GM21367 (cell line): ENCODE results near the gene RET.

Experiments
- ATAC-seq: cut with Tn5 transposase; IDR thresholded peaks from one replicate; pipeline ENCODE4 v1.9.1; 2021; ENCODE audit not compliant: unreplicated experiment

Gene RET

DNA sequence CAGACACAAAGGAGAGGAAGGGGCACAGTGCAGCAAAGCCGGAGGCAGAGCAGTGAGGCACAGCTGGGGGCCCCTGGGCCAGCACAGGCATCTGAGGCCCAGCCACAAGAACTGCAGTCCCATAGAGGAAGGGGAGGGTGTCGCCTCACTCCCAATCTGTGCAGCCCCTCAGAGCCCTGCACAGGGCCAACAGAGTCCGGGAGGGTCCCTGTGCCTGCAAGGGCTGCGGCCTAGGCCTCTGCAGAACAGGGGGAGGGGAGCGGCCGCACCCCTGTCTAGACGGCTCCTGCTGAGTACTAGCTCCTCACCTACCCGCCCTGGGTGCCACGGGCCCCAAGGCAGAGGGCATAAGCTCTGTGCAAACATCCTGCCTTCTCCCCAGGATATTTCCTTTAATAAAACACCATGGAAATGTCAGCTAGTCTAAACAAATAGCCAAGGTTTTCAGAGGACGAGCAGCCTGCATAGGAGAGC lies 32.4 kb upstream of the RET start:
- no peak for ATAC-seq

DNA sequence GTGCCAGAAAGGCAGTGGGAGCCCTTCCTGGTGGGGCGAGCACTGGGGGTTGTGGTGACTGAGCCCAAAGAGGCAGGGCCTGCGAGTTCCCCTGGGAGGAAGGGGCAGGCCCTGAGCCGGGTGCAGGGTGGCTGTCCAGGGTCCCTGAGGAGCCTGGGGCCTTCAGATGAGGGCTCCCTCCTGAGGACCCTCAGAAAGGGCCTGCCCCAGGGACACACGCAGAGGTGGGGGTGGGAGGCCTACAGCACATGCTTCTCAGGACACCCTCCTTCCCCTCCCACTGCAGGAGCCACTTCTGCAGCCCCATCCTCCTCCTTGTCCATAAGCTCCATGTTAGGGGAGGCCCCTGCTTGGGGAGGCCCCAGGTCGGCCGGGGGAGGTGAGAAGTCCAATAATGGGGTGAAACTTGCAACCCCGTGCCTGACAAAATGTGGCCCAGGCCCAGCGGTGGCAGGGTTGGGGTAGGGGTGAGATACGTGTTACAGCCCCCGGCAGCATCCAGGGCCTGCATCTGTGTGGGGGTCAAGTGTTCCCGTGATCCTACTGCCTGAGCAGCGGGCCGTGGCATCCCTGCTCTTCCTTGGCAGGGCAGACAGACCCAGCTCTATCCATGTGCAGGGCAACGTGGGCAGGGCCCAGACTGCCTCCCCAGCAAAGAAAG lies 31.8 kb upstream of the RET start:
- no peak for ATAC-seq

DNA sequence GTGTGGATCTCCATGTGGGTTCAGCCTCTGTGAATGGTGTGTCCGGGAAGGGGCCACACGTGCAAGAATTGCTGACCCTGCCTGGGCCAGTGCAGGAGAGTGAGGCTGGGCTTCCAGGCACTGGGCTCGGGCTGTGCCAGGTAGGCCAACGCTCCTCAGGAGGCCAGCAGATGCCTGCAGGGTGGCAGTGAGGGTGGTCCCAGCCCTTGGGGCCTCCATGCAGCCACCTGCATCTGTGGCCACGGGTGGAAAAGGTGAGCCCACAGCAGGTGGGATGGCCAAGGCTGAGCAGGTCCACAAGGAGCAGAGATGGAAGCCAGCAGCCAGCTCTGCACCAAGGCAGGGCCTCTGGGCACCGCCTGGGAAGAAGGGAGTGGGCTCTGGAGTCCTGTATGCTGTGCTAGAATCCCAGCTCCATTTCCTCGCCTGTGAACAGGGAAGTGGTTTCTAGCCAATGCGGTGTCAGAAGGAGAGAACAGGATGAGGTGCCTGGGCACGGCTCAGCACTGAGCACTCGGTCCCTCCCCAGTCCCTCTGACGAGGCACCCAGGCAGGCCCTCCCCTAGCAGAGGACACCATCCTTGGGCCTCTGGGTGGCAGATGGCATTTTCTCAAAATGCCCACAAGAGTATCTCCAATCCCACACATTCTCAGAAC lies 31.1 kb upstream of the RET start:
- ATAC-seq: no peak

DNA sequence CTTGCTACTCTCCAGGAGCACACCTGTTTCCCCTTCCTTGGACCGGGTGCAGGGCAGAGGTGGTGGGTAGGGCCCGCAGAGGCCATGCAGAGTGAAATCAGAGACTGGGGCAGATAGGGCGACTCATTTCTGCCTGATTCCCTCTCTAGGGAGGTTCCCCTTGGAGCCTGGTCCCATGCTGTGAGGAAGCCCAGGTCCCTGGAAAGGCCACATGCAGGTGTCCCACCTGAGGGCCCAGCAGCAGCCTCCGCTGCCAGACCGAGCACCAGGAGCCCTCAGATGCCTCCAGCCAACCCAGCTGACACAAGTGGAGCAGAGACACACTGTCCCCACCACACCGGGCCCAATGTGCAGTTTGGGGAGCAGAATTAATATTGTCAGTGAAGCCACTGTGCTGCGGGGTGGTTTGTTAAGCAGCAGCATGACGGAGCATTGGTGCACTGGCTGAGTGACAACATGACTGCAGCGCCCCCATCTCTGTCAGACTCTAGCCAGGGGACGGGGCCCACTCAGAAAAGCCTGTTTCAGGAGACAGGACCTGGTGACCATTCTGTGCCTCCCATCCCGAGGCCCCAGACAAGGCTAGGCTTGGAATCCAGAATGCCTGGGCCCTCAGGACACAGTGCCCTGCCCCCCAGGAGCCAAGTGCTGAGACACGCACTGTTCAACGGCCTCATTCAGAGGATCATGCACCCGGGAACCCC lies 30.4 kb upstream of the RET start:
- ATAC-seq: no peak

DNA sequence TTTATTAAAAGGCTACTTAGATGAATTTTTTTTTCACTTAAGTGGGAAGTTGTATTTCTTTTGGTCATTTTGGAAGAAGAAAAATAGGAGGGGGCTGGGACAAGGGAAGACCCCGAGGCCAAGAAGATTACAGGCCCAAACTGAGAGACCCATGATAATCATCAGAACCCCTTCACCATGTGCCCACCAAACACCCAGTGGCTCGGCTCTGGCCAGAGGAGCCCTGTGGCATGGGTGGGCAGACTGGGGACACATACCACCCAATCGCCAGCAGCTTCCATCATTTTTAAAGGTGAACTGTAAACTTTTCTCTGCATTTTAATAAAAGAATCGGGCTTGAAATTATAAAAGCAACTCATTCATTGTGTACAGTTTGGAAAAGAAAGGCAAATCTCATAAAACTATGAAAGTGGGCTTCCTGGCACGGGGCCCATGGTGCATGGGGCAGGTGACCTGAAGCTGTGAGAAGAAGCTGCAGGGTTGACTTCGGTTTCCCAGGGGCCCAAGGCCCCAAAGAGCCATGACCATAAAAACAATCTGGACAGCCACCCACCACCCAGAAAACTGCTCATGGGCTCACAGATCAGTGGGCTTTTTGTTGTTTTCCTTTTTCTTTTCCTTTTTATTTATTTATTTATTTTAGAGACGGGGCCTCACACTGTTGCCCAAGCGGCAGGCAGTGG lies 29.4 kb upstream of the RET start:
- no peak for ATAC-seq

DNA sequence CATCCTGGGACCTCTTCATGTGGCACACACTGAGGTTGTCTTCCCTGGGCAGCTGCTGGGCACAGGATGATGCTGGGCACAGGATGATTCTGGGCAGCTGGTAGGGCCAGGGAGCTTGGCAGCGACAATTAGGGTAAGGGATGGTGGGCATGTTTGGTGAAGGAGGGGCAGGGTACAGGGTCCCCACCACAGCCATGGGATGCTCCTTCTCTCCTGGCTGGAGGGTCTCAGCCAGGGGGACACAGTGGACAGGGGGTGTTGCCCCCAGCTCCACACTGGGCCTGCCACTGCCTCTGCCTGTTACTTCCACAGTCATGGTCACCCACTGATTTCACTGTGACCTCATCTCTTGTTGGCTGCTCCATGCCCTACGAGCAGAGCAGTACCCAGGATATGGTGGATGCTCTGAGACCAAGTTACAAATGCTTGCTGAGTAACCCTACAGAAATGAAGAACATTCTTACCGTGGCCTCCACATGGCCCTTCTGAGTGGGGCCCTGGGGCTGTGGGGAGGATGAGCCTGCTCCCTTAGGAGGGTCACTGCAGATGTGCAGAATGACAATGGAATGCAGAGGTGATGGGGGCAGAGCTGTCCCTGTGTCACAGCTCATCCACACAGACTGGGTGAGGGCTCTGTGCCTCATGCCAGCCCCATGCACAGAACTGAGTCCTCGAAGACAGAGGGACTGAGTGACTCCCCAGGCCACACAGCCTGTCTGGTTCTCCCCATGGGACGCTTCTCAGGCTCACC lies 28.4 kb upstream of the RET start:
- no peak for ATAC-seq

DNA sequence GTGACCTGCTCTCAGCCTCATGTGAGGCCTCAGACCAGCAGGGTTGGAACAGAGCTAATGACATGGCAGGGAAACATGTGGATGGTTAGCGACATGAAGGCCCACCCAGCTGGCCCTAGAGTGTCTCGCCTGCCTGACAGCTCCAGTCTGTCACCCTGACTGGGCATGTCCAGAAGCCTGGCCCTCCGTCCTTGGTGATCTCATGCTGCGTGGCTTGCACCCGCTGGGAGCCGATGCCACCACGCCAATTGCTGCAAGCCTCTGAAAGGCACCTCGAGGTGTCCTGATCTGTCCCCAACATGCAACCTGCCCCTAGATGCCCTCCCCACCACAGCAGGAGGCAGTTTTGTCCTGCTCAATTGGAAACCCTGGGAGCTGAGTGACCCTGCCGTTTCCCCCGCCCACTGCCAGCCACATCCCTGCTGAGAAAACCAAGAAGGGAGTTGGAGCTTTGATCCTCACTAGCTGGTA lies 27.8 kb upstream of the RET start:
- no peak for ATAC-seq

DNA sequence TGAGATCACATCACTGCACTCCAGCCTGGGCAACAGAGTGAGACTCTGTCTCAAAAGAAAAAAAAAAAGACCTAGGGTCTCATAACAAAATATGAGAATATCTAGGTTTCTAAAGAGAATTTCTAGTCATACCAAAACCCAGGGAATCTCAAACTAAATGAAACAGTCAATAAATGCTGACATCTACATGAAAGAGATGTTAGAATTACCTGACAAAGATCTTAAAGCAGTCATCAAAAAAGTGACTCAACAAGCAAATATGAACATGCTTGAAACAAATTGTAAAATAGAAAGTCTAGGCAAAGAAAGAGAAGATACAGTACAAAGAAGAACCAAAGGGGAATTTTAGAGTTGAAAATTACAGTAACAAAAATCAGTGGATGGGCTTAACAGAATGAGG lies 26.9 kb upstream of the RET start:
- ATAC-seq: no peak

DNA sequence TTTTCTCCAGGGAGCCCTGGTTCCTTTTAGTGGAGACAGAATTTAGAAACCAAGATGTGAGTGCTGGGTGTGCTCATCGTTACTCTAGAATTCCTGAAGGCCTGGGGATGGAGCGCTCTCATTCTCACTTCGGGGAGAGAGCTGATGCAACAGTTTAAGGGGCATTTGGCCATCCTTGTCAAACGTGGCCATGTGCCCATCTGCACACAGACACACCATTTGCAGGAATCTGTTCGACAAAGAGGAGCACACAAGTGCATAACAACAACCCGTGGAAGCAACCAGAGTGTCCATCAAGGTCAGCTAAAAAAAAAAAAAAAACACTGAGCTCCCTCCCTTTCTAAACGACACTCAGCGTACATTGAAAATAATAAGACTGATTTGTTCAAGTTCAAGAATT lies 23.0 kb upstream of the RET start:
- no peak for ATAC-seq

DNA sequence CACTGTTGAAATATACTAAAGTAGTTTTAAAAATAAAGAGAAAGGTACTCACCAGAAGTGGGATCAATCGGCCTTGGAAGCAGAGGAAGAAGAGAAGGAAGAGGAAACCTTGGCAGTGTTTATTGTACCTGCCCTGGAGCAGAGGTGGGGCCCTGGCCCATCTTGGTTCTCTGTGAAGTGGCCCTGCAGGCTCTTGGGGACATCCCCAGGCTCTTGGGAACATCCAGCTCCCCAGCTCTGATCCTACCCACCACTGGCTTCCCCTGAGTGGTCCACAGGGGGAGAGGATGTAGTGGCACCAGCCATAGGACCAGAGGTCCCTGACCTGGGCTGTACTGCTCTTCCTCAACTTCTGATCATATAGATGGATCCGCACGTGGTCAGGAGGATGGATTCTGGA lies 22.3 kb upstream of the RET start:
- ATAC-seq: no peak

DNA sequence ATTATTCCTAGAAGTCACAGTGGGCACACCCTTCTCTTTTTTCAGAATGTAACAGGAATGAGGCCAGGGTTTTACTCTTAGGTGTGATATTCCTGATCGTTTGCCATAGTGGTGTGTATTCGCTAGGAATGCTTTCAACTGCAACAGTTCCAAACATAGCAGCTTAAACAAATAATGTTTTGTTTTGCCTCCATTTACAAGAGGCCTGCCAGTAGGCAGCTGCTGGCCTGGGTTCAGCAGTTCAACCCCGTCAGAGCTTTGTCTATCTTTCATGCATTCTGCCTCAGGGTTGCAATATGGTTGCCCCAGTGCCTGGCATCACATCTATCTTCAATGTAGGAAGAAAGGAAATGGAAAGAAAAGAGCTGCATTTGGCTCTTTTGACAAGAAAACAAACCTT lies 21.7 kb upstream of the RET start:
- ATAC-seq: no peak

DNA sequence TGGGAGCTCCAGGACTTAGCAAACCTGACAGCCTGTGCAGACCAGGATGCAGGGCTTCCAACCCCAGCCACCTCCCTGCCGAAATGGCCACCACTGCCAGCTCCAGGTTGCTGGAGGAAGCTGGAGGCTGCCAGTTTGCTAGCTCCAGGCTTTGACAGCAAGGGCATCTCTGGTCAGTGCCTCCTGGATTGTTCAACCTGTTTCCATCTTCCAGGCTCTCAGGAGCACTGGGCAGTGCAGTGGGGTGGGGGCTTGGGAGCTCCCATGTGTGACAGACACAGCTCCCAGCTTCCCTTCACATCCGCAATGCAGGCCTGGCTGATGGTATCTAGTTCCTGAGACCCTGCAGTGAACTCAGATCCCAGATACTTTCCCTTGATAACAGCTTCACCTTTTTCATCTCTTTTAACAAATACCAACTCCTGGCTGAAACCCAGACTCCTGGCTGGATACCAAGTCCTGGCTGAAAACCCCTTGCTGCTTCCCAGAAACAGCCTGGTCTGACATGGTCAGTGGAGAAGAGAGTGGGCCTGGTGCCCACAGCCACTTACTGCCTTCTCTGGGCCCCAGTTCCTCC lies 20.8 kb upstream of the RET start:
- no peak for ATAC-seq

DNA sequence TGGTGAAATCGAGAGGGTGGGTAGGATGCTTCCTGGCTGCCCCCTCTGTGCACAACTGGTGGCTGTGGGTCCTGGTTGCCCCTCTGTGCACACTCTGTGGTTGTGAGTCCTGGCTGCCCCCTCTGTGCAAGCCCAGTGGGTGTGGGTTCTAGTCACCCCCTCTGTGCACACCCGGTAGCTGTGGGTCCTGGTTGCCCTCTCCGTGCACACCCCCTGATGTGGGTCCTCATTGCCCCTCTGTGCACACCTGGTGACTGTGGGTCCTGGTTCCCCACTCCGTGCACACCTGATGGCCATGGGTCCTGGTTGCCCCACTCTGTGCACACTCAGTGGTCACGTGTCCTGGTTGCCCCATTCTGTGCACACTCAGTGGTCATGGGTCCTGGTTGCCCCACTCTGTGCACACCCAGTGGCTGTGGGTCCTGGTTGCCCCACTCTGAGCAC lies 20.3 kb upstream of the RET start:
- no peak for ATAC-seq

DNA sequence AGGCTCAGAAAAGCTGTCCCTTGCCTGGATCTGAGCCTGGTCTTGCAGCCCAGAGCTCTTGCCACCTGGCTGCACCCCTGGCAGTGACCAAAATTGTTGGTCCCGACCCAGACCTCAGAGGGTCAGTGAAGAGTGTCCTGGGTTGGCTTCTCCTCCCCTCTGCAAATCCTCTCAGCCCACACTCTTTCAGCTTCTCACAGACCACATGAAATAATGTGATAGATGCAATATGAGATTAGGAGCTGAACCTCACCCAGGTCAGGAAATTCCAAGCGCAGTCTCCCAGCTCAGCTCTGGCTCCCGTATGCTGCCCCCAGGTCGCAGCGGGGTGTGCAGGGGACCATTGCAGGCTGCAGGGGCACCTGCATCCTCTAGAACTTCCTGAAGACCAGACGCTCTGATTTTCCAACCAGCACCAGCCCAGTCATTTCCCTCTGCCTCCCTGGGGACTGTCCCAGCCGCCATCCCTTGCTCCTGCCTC lies 19.6 kb upstream of the RET start:
- ATAC-seq: no peak

DNA sequence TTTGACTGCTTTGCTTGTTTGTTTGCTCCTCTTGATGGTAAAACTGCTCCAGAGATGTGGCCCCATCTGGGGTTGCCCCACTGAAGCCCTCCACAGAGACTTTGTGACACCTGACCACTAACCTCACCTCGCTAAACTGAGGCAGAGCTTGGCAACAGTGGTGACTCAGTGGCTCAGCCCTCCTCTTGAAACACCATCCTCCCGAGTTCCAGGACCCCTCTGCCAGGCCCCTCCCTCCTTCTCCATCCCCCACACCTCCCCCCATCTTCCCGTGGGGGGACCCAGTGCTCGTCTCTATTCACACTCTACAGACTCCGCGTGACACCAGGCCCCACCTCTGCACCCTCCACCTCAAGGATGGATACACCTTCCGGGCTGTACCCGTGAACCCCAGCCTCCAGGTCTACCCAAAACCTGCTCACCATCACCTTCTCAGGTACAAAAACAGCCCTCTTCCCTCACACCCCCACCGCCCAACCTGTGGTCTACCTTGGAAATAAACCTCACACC lies 19.0 kb upstream of the RET start:
- no peak for ATAC-seq

DNA sequence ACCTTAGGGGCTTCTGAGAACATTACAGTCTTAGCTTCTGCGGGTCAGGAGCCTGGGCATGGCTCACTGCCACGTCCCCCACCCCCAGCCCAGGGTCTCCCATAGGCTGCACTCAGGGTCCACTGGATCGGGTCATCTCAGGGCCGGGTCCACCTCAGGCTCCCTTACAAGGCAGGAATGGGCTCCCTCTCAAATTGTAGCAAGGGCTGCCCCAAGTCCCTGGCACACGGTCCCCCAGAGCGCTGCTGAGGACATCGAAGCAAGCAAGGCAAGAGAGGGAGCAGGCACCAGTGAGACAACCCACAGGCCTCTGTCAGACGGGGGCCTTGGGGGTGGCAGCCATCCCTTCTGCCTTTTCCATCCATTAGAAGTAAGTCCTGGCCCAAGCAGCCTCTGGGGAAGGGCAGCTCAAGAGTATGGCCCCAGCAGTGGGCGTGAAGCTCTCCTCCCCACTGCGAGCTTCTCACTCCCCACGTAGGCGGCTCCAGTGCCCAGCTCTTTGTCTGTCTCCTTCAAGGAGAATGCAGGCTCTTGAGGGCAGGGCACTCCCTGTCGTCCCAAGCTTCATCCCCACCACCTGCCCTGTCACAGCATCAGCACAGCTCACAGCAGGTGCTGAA lies 18.0 kb upstream of the RET start:
- no peak for ATAC-seq

DNA sequence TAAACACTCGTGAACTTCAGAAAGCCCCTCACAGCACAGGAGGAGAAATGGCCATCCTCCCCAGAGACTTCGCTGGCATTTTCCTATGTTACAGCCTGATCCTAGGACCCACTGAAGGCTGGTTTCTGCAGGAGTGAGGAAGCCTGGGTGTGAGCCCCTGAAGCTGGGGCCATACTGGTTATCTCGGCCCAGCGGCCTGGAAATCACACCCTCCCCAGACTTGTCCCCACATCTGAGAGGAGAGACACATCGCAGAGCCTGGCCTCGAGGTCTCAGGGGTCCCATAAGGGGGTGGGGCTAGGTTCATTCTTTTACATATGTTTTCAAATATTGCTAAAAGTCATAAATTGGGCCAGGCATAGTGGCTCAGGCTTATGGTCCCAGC lies 17.5 kb upstream of the RET start:
- ATAC-seq: no peak

DNA sequence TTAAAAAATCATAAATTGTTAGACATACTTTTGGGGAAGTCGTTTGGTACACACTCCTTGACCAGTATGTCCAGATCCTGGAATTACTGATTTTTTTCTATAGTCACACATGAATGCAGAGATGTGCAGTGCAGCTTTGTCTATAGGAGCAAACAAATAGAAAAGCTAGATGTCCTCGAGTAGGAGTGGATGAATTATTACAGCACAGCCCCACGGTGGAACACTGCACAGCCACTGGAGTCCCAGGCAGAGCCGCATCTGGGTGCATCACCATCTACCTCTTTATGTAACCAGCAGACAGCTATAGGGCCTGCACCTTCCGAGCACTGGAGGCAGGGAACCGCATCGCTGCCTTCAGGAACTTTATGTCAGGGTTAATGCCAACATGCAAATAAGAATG lies 17.0 kb upstream of the RET start:
- no peak for ATAC-seq

DNA sequence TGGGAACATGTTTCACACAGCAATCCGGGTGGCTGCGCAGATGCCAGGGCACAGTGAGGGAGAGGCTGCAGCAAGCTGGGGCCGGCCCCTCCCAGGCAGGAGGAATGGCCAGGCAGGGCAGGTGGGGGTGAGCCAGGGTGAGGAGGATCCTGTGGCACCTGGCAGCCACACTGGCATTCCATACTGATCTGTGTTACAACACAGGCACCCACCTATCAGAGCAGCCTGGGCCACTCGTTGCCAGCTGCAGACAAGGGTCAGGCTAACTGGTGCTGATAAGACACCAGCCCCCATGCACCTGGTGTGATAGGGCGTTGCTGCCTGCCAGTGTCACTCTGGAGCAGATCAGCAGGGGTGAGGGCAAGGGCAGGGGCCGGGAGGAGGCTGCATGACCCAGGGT lies 16.6 kb upstream of the RET start:
- no peak for ATAC-seq

DNA sequence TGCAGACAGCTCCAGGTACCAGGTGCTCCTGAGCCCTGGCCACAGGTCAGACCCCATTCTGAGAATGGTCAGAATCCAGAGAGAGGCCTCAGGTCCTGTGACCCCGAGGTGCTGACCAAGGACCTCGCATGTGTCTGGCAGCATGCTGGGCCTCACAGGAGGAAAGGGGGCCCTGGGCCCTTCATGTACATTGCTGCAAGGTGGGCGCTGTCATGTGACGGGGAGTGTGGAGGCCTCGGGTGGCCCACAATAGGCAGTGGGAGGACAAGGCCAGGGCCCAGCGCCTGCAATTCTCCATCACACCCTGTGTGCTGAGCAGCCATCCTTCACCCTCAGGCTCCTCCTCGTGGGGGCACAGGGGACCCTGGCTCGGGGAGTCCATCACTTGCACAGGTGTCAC lies 15.5 kb upstream of the RET start:
- no peak for ATAC-seq
